Measurements from ENCODE around the gene JARID2. TPM values are rescaled to one million over a fixed set of nuclear protein-coding genes. Genes with fewer than 3 reads are reported as not detected.

JARID2 gene
- total and polyA plus RNA-seq, 9 of the 15 experiments (the other 6 are each of a cell fraction or from before 2014, with no cell fraction given): 5.0 to 29.0 (median 15.6) TPM

GRCh38 chr6:15481390-15482291 is 235.8 kb downstream of the JARID2 start (continued):
- TF ChIP-seq RCOR1 (IDR thresholded peaks at IDR 0.05; ENCODE audit: borderline replicate concordance in 1 of 2, low read depth in 2 of 2, low read length in 2 of 2) (peak; percentile 81 to 98), CBX1 (IDR thresholded peaks at IDR 0.05; ENCODE audit: low read depth) (no peak), SPI1 (IDR thresholded peaks at IDR 0.05; ENCODE audit: borderline replicate concordance, low read depth, low read length) (peak; percentile 12; the same call in 1 of the 2 replicates), MTA2 (IDR thresholded peaks at IDR 0.05; ENCODE audit: low read depth) (peak; percentile 83), ATF3 (IDR thresholded peaks at IDR 0.05) (peak; percentile 73; the same call in 1 of the 2 replicates), ATF3 (CRISPR knock-in tag; conservative IDR thresholded peaks at IDR 0.05) (0 out of 2 replicates have a peak, but pooled peaks have one; percentile 33), TCF3 (CRISPR knock-in tag; IDR thresholded peaks at IDR 0.05) (peak; percentile 93), SNAPC5 (CRISPR knock-in tag; IDR thresholded peaks at IDR 0.05) (no peak), ETV6 (IDR thresholded peaks at IDR 0.05; ENCODE audit: borderline replicate concordance in 1 of 2, low read depth in 2 of 2, low read length in 1 of 2) (no peak), ETV6 (CRISPR knock-in tag; IDR thresholded peaks at IDR 0.05; ENCODE audit: borderline replicate concordance) (no peak), BCLAF1 (IDR thresholded peaks at IDR 0.05; ENCODE audit: borderline replicate concordance in 1 of 2, control insufficient read depth in 1 of 2, low read depth in 2 of 2, low read length in 1 of 2) (no peak), POLR2AphosphoS5 (IDR thresholded peaks at IDR 0.05; ENCODE audit: control insufficient read depth, insufficient read depth, low read depth, low read length) (peak; percentile 78), HDAC1 (IDR thresholded peaks at IDR 0.05) (peak; percentile 20 to 87; a peak in 2 of 4 replicates), NBN (IDR thresholded peaks at IDR 0.05; ENCODE audit: low read depth) (peak; percentile 65; the same call in 1 of the 2 replicates), ZBTB12 (CRISPR knock-in tag; IDR thresholded peaks at IDR 0.05) (no peak), KDM5B (IDR thresholded peaks at IDR 0.05; ENCODE audit: insufficient replicate concordance, low read depth, low read length) (no peak), HMBOX1 (IDR thresholded peaks at IDR 0.05) (peak; percentile 83; the same call in 1 of the 2 replicates), USF2 (CRISPR knock-in tag; IDR thresholded peaks at IDR 0.05) (peak; percentile 48; the same call in 1 of the 2 replicates)

Data from K562 (cell line).